ENCODE measurements around the gene OR4E2.
"Not testable (repeated sequence)": the region's sequence is repeated elsewhere in the genome, so short reads cannot be mapped to it uniquely, and the experiment has no call there.

OR4E2 gene
- total RNA-seq, result 0 to 0.19 (median 0.03) reads per million in 9 experiments

- Mint-ChIP-seq H3K27ac (no peak within 1 kb of the TSS), H3K36me3 (ENCODE audit: insufficient read depth) (no peaks in the 10 kb centered on the region), H3K9me3 (peaks cover 0 to 1% of the 10 kb centered on the region in 2 donors), H3K27me3 (peaks cover 34 to 39% of the 10 kb centered on the region in 2 donors), H3K4me1 (ENCODE audit: low read depth in 2 of 2) (peaks cover 0 to 3% of the 10 kb centered on the region in 2 donors), H3K4me3 (no peak within 1 kb of the TSS)
- no peak for DNase-seq
- ATAC-seq (replicated peaks), result no peak
Measured at GRCh38 chr14:21653331-21653885, at the start of gene OR4E2. TSS of gene OR4E2 (plus strand) at chr14:21653835. CDS start at chr14:21665083, 11,248 bp downstream.

- Mint-ChIP-seq H3K27me3 (peaks cover 27 to 34% of the 10 kb centered on the region in 2 donors), H3K36me3 (ENCODE audit: insufficient read depth) (no peaks in the 10 kb centered on the region), H3K27ac (no peak overlapping the region), H3K4me1 (ENCODE audit: low read depth in 2 of 2) (no peaks in the 10 kb centered on the region), H3K9me3 (no peaks in the 10 kb centered on the region), H3K4me3 (no peak overlapping the region)
- DNase-seq, result no peak
- ATAC-seq (replicated peaks), result no peak
Measured at GRCh38 chr14:21612324-21612723, 41.3 kb upstream of the OR4E2 start.

GRCh38 chr14:21614240-21614639 lies 39.4 kb upstream of the OR4E2 start:
- Mint-ChIP-seq H3K27ac (no peak overlapping the region), H3K27me3 (peaks cover 30 to 34% of the 10 kb centered on the region in 2 donors), H3K4me1 (ENCODE audit: low read depth in 2 of 2) (peaks cover 0 to 3% of the 10 kb centered on the region in 2 donors), H3K9me3 (no peaks in the 10 kb centered on the region), H3K36me3 (ENCODE audit: insufficient read depth) (no peaks in the 10 kb centered on the region), H3K4me3 (no peak overlapping the region)
- DNase-seq, result no peak
- no peak for ATAC-seq (replicated peaks)

- DNase-seq (no peak), ATAC-seq (replicated peaks) (no peak)
- Mint-ChIP-seq H3K9me3 (no peaks in the 10 kb centered on the region), H3K4me1 (ENCODE audit: low read depth in 2 of 2) (peaks cover 0 to 3% of the 10 kb centered on the region in 2 donors), H3K36me3 (ENCODE audit: insufficient read depth) (no peaks in the 10 kb centered on the region), H3K4me3 (no peak overlapping the region), H3K27me3 (peaks cover 37 to 38% of the 10 kb centered on the region in 2 donors), H3K27ac (peak overlapping the region in 1 of 2 donors; percentile 51)
Measured at GRCh38 chr14:21617614-21618013, 36.0 kb upstream of the OR4E2 start.

GRCh38 chr14:21626491-21627230 lies 27.0 kb upstream of the OR4E2 start:
- Mint-ChIP-seq H3K27ac (no peak overlapping the region), H3K36me3 (ENCODE audit: insufficient read depth) (no peaks in the 10 kb centered on the region), H3K4me3 (no peak overlapping the region), H3K27me3 (peaks cover 50 to 51% of the 10 kb centered on the region in 2 donors), H3K9me3 (no peaks in the 10 kb centered on the region), H3K4me1 (ENCODE audit: low read depth in 2 of 2) (no peaks in the 10 kb centered on the region)
- no peak for DNase-seq
- ATAC-seq (replicated peaks), result no peak

- H3K27ac Mint-ChIP-seq; DNase-seq; ATAC-seq (replicated peaks); H3K4me1 Mint-ChIP-seq (ENCODE audit: low read depth in 2 of 2); H3K9me3 Mint-ChIP-seq; H3K36me3 Mint-ChIP-seq (ENCODE audit: insufficient read depth); H3K4me3 Mint-ChIP-seq: not testable (repeated sequence)
- peaks cover 42 to 47% of the 10 kb centered on the region in 2 donors for H3K27me3 Mint-ChIP-seq
Measured at GRCh38 chr14:21630503-21630902, 23.1 kb upstream of the OR4E2 start.

- no peak overlapping the region for H3K4me3 Mint-ChIP-seq
- no peaks in the 10 kb centered on the region for H3K4me1 Mint-ChIP-seq (ENCODE audit: low read depth in 2 of 2)
- H3K9me3 Mint-ChIP-seq, result no peaks in the 10 kb centered on the region
- H3K27ac Mint-ChIP-seq, result no peak overlapping the region
- H3K27me3 Mint-ChIP-seq, result peaks cover 40 to 43% of the 10 kb centered on the region in 2 donors
- no peak for DNase-seq
- no peak for ATAC-seq (replicated peaks)
- no peaks in the 10 kb centered on the region for H3K36me3 Mint-ChIP-seq (ENCODE audit: insufficient read depth)
Measured at GRCh38 chr14:21631084-21631483, 22.6 kb upstream of the OR4E2 start.

GRCh38 chr14:21634840-21635239 lies 18.8 kb upstream of the OR4E2 start, which contains the start of gene OR10G2:
TSS of gene OR10G2 (minus strand) at chr14:21634940. CDS start at chr14:21634842, 98 bp downstream.
- H3K9me3 Mint-ChIP-seq, result no peaks in the 10 kb centered on the region
- ATAC-seq (replicated peaks) (no peak), DNase-seq (no peak)
- H3K4me1 Mint-ChIP-seq (ENCODE audit: low read depth in 2 of 2), result no peaks in the 10 kb centered on the region
- no peak within 1 kb of the TSS for H3K4me3 Mint-ChIP-seq
- H3K27me3 Mint-ChIP-seq, result peaks cover 27 to 29% of the 10 kb centered on the region in 2 donors
- H3K27ac Mint-ChIP-seq, result no peak within 1 kb of the TSS
- no peaks in the 10 kb centered on the region for H3K36me3 Mint-ChIP-seq (ENCODE audit: insufficient read depth)

GRCh38 chr14:21642683-21643082 lies 11.0 kb upstream of the OR4E2 start:
- Mint-ChIP-seq H3K4me1 (ENCODE audit: low read depth in 2 of 2) (peaks cover 1 to 8% of the 10 kb centered on the region in 2 donors), H3K27me3 (peaks cover 0 to 5% of the 10 kb centered on the region in 2 donors), H3K4me3 (peak overlapping the region; percentile 57 to 79), H3K27ac (peak overlapping the region in 1 of 2 donors; percentile 92), H3K9me3 (no peaks in the 10 kb centered on the region), H3K36me3 (ENCODE audit: insufficient read depth) (peaks cover 14% of the 10 kb centered on the region)
- ATAC-seq (replicated peaks) (no peak), DNase-seq (no peak)

- Mint-ChIP-seq H3K4me3 (peak overlapping the region; percentile 57 to 79), H3K9me3 (peaks cover 0 to 1% of the 10 kb centered on the region in 2 donors), H3K36me3 (ENCODE audit: insufficient read depth) (peaks cover 14% of the 10 kb centered on the region), H3K4me1 (ENCODE audit: low read depth in 2 of 2) (peaks cover 1 to 8% of the 10 kb centered on the region in 2 donors), H3K27me3 (peaks cover 0 to 5% of the 10 kb centered on the region in 2 donors), H3K27ac (no peak overlapping the region)
- ATAC-seq (replicated peaks), result no peak
- DNase-seq, result no peak
Measured at GRCh38 chr14:21643407-21643806, 10.2 kb upstream of the OR4E2 start.

GRCh38 chr14:21647380-21647779 lies 6.3 kb upstream of the OR4E2 start:
- peaks cover 0 to 3% of the 10 kb centered on the region in 2 donors for H3K4me1 Mint-ChIP-seq (ENCODE audit: low read depth in 2 of 2)
- no peak overlapping the region for H3K4me3 Mint-ChIP-seq
- H3K9me3 Mint-ChIP-seq, result peaks cover 0 to 2% of the 10 kb centered on the region in 2 donors
- peaks cover 3% of the 10 kb centered on the region for H3K36me3 Mint-ChIP-seq (ENCODE audit: insufficient read depth)
- DNase-seq (no peak), ATAC-seq (replicated peaks) (no peak)
- no peak overlapping the region for H3K27ac Mint-ChIP-seq
- H3K27me3 Mint-ChIP-seq, result peaks cover 20 to 26% of the 10 kb centered on the region in 2 donors

GRCh38 chr14:21652209-21652808 lies 1.3 kb upstream of the OR4E2 start:
- Mint-ChIP-seq H3K9me3 (peaks cover 0 to 2% of the 10 kb centered on the region in 2 donors), H3K4me1 (ENCODE audit: low read depth in 2 of 2) (peaks cover 0 to 3% of the 10 kb centered on the region in 2 donors), H3K36me3 (ENCODE audit: insufficient read depth) (no peaks in the 10 kb centered on the region), H3K4me3 (no peak overlapping the region), H3K27me3 (peaks cover 29 to 31% of the 10 kb centered on the region in 2 donors), H3K27ac (no peak overlapping the region)
- no peak for DNase-seq
- ATAC-seq (replicated peaks), result no peak

GRCh38 chr14:21654215-21654614 lies 580 bp downstream of the OR4E2 start:
- Mint-ChIP-seq H3K27me3 (peaks cover 39% of the 10 kb centered on the region in 2 donors), H3K27ac (no peak overlapping the region), H3K9me3 (no peaks in the 10 kb centered on the region), H3K4me1 (ENCODE audit: low read depth in 2 of 2) (peaks cover 0 to 3% of the 10 kb centered on the region in 2 donors), H3K4me3 (no peak overlapping the region), H3K36me3 (ENCODE audit: insufficient read depth) (no peaks in the 10 kb centered on the region)
- DNase-seq, result no peak
- ATAC-seq (replicated peaks), result no peak
